Skeletal muscle satellite cell (primary cell): ENCODE results near the gene ERCC6.

ENCODE experiments used
- H3K27me3 ChIP-seq: 2 replicates; pipeline ENCODE4 v1.7.0; 2013; ENCODE audit warnings: low read length; ENCODE audit not compliant: control insufficient read depth, insufficient read depth
- H3K36me3 ChIP-seq: 2 replicates; pipeline ENCODE4 v1.7.0; 2013; ENCODE audit warnings: mild to moderate bottlenecking, control low read depth, low read length; ENCODE audit not compliant: insufficient read depth
- H3K4me1 ChIP-seq: 2 replicates; pipeline ENCODE4 v1.7.0; 2013; ENCODE audit warnings: low read length; ENCODE audit not compliant: control insufficient read depth, insufficient read depth
- H3K4me2 ChIP-seq: 2 replicates; pipeline ENCODE4 v1.7.0; 2013; ENCODE audit warnings: mild to moderate bottlenecking, low read length
- H3K4me3 ChIP-seq: 2 replicates; pipeline ENCODE4 v1.7.0; 2013; ENCODE audit warnings: low read length
- H3K9ac ChIP-seq: 2 replicates; pipeline ENCODE4 v1.7.0; 2013; ENCODE audit warnings: mild to moderate bottlenecking, low read depth, low read length, moderate library complexity
- H3K9me3 ChIP-seq: replicated peaks from 2 replicates; pipeline ENCODE4 v1.7.0; 2013; ENCODE audit warnings: mild to moderate bottlenecking, control low read depth, low read length

Gene ERCC6

GRCh38 chr10:49505589-49505988 lies 33.3 kb downstream of the ERCC6 start:
- Histone ChIP-seq H3K4me2 (no peak overlapping the region), H3K27me3 (no peaks in the 10 kb centered on the region), H3K36me3 (peaks cover 44% of the 10 kb centered on the region), H3K4me3 (no peak overlapping the region), H3K9me3 (no peaks in the 10 kb centered on the region), H3K9ac (no peak overlapping the region), H3K4me1 (no peaks in the 10 kb centered on the region)

GRCh38 chr10:49505076-49505475 lies 33.8 kb downstream of the ERCC6 start:
- Histone ChIP-seq H3K4me3 (no peak overlapping the region), H3K4me1 (no peaks in the 10 kb centered on the region), H3K4me2 (no peak overlapping the region), H3K9ac (no peak overlapping the region), H3K9me3 (no peaks in the 10 kb centered on the region), H3K36me3 (peaks cover 44% of the 10 kb centered on the region), H3K27me3 (no peaks in the 10 kb centered on the region)

GRCh38 chr10:49504528-49504927 lies 34.4 kb downstream of the ERCC6 start:
- Histone ChIP-seq H3K27me3 (no peaks in the 10 kb centered on the region), H3K4me1 (no peaks in the 10 kb centered on the region), H3K36me3 (peaks cover 44% of the 10 kb centered on the region)

GRCh38 chr10:49502358-49502757 lies 36.6 kb downstream of the ERCC6 start:
- H3K27me3 ChIP-seq, result no peaks in the 10 kb centered on the region

More at GRCh38 chr10:49504528-49504927, 34.4 kb downstream of the ERCC6 start:
- no peak overlapping the region for H3K4me3 ChIP-seq
- H3K9ac ChIP-seq, result no peak overlapping the region
- H3K4me2 ChIP-seq, result no peak overlapping the region
- H3K9me3 ChIP-seq, result no peaks in the 10 kb centered on the region

DNA sequence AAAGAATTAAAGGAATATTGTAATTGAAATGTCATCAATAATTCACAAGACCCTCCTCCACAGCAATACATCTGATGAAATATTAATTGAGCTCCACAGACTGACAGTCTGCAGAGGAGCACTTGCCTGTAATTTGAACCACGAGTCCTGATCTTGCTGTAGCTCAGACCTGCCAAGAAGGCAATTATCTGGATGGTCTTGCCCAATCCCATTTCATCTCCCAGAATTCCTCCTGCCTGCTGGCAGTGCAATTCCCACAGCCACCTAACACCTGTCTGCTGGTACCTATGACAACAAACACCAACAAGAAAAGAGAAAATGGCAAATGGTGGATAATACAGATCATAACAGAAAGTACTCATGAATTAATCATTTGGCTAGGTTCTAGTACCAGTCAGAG lies 38.5 kb downstream of the ERCC6 start:
- Histone ChIP-seq H3K36me3 (peaks cover 62% of the 10 kb centered on the region), H3K9me3 (no peaks in the 10 kb centered on the region), H3K9ac (no peak overlapping the region), H3K4me1 (no peaks in the 10 kb centered on the region), H3K4me2 (no peak overlapping the region), H3K27me3 (no peaks in the 10 kb centered on the region), H3K4me3 (no peak overlapping the region)

More at GRCh38 chr10:49502358-49502757, 36.6 kb downstream of the ERCC6 start:
- Histone ChIP-seq H3K4me2 (no peak overlapping the region), H3K4me1 (no peaks in the 10 kb centered on the region), H3K9me3 (no peaks in the 10 kb centered on the region), H3K4me3 (no peak overlapping the region), H3K9ac (no peak overlapping the region), H3K36me3 (peaks cover 59% of the 10 kb centered on the region)

DNA sequence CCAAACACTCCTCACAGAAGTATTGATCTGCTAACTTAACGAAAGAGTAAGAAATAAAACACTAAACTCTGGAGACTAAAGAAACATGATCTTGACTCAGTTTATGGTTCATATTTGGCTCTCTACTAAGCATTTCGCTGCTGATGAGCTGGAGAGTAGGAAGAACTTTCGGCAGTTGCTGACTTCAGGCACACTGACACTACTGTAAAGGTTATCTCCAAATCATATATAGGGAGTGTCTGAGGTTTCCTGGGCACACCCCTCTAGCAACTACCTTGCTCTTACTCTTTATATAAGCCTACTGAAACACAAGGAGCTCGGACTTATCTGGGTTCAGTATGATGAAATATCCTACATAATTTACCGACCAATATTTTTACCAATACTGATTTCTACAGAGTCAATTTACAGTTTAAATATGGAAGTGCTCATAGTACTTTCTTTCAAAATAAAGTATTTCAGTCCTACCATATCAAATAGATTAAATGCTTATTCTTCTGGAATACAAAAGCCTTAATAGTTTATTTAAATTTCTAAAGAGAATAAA lies 39.5 kb downstream of the ERCC6 start:
- Histone ChIP-seq H3K9me3 (no peaks in the 10 kb centered on the region), H3K4me2 (no peak overlapping the region), H3K4me1 (no peaks in the 10 kb centered on the region), H3K9ac (no peak overlapping the region), H3K27me3 (no peaks in the 10 kb centered on the region), H3K36me3 (peaks cover 58% of the 10 kb centered on the region), H3K4me3 (no peak overlapping the region)

- H3K27me3 ChIP-seq, result no peaks in the 10 kb centered on the region
- H3K4me2 ChIP-seq, result no peak overlapping the region
- no peak overlapping the region for H3K9ac ChIP-seq
- peaks cover 57% of the 10 kb centered on the region for H3K36me3 ChIP-seq
- H3K9me3 ChIP-seq, result no peaks in the 10 kb centered on the region
- no peak overlapping the region for H3K4me3 ChIP-seq
- H3K4me1 ChIP-seq, result no peaks in the 10 kb centered on the region
Observed at GRCh38 chr10:49498425-49498824, 40.5 kb downstream of the ERCC6 start.

GRCh38 chr10:49497358-49497757 lies 41.6 kb downstream of the ERCC6 start:
- H3K27me3 ChIP-seq, result no peaks in the 10 kb centered on the region
- no peaks in the 10 kb centered on the region for H3K4me1 ChIP-seq
- no peak overlapping the region for H3K9ac ChIP-seq
- H3K9me3 ChIP-seq, result no peaks in the 10 kb centered on the region
- peaks cover 56% of the 10 kb centered on the region for H3K36me3 ChIP-seq
- no peak overlapping the region for H3K4me3 ChIP-seq
- H3K4me2 ChIP-seq, result no peak overlapping the region

GRCh38 chr10:49488056-49488717 lies 50.7 kb downstream of the ERCC6 start:
- Histone ChIP-seq H3K36me3 (peaks cover 30% of the 10 kb centered on the region), H3K4me1 (peaks cover 29% of the 10 kb centered on the region), H3K9me3 (no peaks in the 10 kb centered on the region), H3K4me3 (no peak overlapping the region), H3K4me2 (no peak overlapping the region), H3K9ac (no peak overlapping the region), H3K27me3 (no peaks in the 10 kb centered on the region)

GRCh38 chr10:49486738-49487137 lies 52.2 kb downstream of the ERCC6 start:
- no peak overlapping the region for H3K4me3 ChIP-seq
- H3K36me3 ChIP-seq, result peaks cover 41% of the 10 kb centered on the region
- H3K27me3 ChIP-seq, result no peaks in the 10 kb centered on the region
- no peak overlapping the region for H3K9ac ChIP-seq
- peaks cover 29% of the 10 kb centered on the region for H3K4me1 ChIP-seq
- no peak overlapping the region for H3K4me2 ChIP-seq
- no peaks in the 10 kb centered on the region for H3K9me3 ChIP-seq

- no peak overlapping the region for H3K9ac ChIP-seq
- H3K4me2 ChIP-seq, result no peak overlapping the region
- peaks cover 39% of the 10 kb centered on the region for H3K36me3 ChIP-seq
- peaks cover 29% of the 10 kb centered on the region for H3K4me1 ChIP-seq
- no peaks in the 10 kb centered on the region for H3K9me3 ChIP-seq
- no peak overlapping the region for H3K4me3 ChIP-seq
- no peaks in the 10 kb centered on the region for H3K27me3 ChIP-seq
Observed at GRCh38 chr10:49486009-49486408, 52.9 kb downstream of the ERCC6 start.
